Thymus (tissue), 11 donors: Measurements from ENCODE around the gene HK1. TPM values are rescaled to one million over a fixed set of nuclear protein-coding genes. Genes with fewer than 3 reads are reported as not detected.

ENCODE experiments used
- DNase-seq, 9 donors: peaks; one replicate each; pipeline ENCODE4 v3.0.0-alpha.2; 2013; ENCODE audit warnings: low spot score in 9 of 9, low read depth in 6 of 9, missing footprints in 1 of 9
- H3K27ac ChIP-seq, 2 donors: one replicate each; pipeline ENCODE4 v1.5.1; 2013; ENCODE audit warnings: control low read depth in 1 of 2, low read depth in 1 of 2, low read length in 1 of 2, mild to moderate bottlenecking in 1 of 2, moderate library complexity in 1 of 2
- H3K27me3 ChIP-seq, 2 donors: one replicate each; pipeline ENCODE4 v1.5.1; 2013; ENCODE audit warnings: low read length in 1 of 2; ENCODE audit not compliant: control insufficient read depth in 2 of 2, insufficient read depth in 1 of 2
- H3K36me3 ChIP-seq, 2 donors: one replicate each; pipeline ENCODE4 v1.5.1; 2013; ENCODE audit warnings: low read length in 1 of 2, mild to moderate bottlenecking in 1 of 2, moderate library complexity in 1 of 2; ENCODE audit not compliant: control insufficient read depth in 2 of 2, insufficient read depth in 2 of 2
- H3K4me1 ChIP-seq, 2 donors: one replicate each; pipeline ENCODE4 v1.5.1; 2013; ENCODE audit warnings: low read length in 2 of 2; ENCODE audit not compliant: control insufficient read depth in 2 of 2, insufficient read depth in 2 of 2
- H3K4me3 ChIP-seq, 2 donors: one replicate each; pipeline ENCODE4 v1.5.1; 2013; ENCODE audit warnings: low read length in 2 of 2, control low read depth in 1 of 2, mild to moderate bottlenecking in 1 of 2
- H3K9me3 ChIP-seq, 2 donors: one replicate each; pipeline ENCODE4 v1.5.1; 2013; ENCODE audit warnings: low read length in 1 of 2, mild to moderate bottlenecking in 1 of 2; ENCODE audit not compliant: control insufficient read depth in 2 of 2, insufficient read depth in 1 of 2
- WGBS: extraction: QIAGEN DNeasy Blood & Tissue Kit; methylation state at CpG from one replicate; pipeline ENCODE4 v1.1.7; 2013; 5-methylcytosine and 5-hydroxymethylcytosine counted together
- polyA plus RNA-seq: library from polyadenylated mRNA; stranded (reverse); fragments of 200-250 nt; gene quantifications from one replicate; pipeline ENCODE4 v1.2.3, GENCODE V29; 2013
- total RNA-seq: library from RNA; stranded (reverse); fragments of 120-200 nt; gene quantifications from one replicate; pipeline ENCODE4 v1.2.4, GENCODE V29; 2013
- donor health status: healthy.

Gene HK1
- total and polyA plus RNA-seq, 2 donors: 33.7 to 52.6 TPM

GRCh38 chr10:69385454-69386350 lies 107.4 kb downstream of the HK1 start:
- DNase-seq: no peak

GRCh38 chr10:69387500-69387899 lies 109.2 kb downstream of the HK1 start:
- Histone ChIP-seq H3K4me1 (peaks cover 4 to 27% of the 10 kb centered on the region in 2 donors), H3K27me3 (no peaks in the 10 kb centered on the region), H3K4me3 (no peak overlapping the region), H3K9me3 (no peaks in the 10 kb centered on the region), H3K36me3 (peaks cover 77 to 91% of the 10 kb centered on the region in 2 donors), H3K27ac (no peak overlapping the region)
- DNase-seq: no peak
- WGBS: 96% methylated on average over 3 of the region's 3 CpGs

More at GRCh38 chr10:69385454-69386350, 107.4 kb downstream of the HK1 start:
- Histone ChIP-seq H3K9me3 (no peaks in the 10 kb centered on the region), H3K36me3 (peaks cover 75 to 88% of the 10 kb centered on the region in 2 donors), H3K4me1 (peaks cover 0 to 20% of the 10 kb centered on the region in 2 donors), H3K27ac (no peak overlapping the region), H3K4me3 (no peak overlapping the region), H3K27me3 (no peaks in the 10 kb centered on the region)
- 97% methylated on average over 11 of the region's 11 CpGs for WGBS

- peaks cover 71 to 91% of the 10 kb centered on the region in 2 donors for H3K36me3 ChIP-seq
- no peak overlapping the region for H3K27ac ChIP-seq
- no peaks in the 10 kb centered on the region for H3K27me3 ChIP-seq
- WGBS: 99% methylated on average over 2 of the region's 2 CpGs
- no peak overlapping the region for H3K4me3 ChIP-seq
- DNase-seq: no peak
- no peaks in the 10 kb centered on the region for H3K9me3 ChIP-seq
- peaks cover 4 to 28% of the 10 kb centered on the region in 2 donors for H3K4me1 ChIP-seq
These were observed 110.2 kb downstream of the HK1 start for GRCh38 chr10:69388488-69388887.

GRCh38 chr10:69389827-69390490 lies 111.7 kb downstream of the HK1 start:
- Histone ChIP-seq H3K4me3 (no peak overlapping the region), H3K36me3 (peaks cover 69 to 90% of the 10 kb centered on the region in 2 donors), H3K9me3 (no peaks in the 10 kb centered on the region), H3K4me1 (peaks cover 4 to 24% of the 10 kb centered on the region in 2 donors), H3K27ac (peak overlapping the region in 1 of 2 donors; percentile 66), H3K27me3 (no peaks in the 10 kb centered on the region)
- DNase-seq: peak in 3 of 9 donors; percentile 36 to 59 (median 42)
- WGBS: 78% methylated on average over 8 of the region's 8 CpGs

GRCh38 chr10:69391158-69391557 lies 112.9 kb downstream of the HK1 start:
- peaks cover 4 to 24% of the 10 kb centered on the region in 2 donors for H3K4me1 ChIP-seq
- WGBS: 96% methylated on average over 6 of the region's 6 CpGs
- no peaks in the 10 kb centered on the region for H3K9me3 ChIP-seq
- no peak overlapping the region for H3K27ac ChIP-seq
- H3K27me3 ChIP-seq: no peaks in the 10 kb centered on the region
- peaks cover 63 to 85% of the 10 kb centered on the region in 2 donors for H3K36me3 ChIP-seq
- no peak overlapping the region for H3K4me3 ChIP-seq
- DNase-seq: no peak

GRCh38 chr10:69392481-69393000 lies 114.2 kb downstream of the HK1 start:
- peaks cover 62 to 83% of the 10 kb centered on the region in 2 donors for H3K36me3 ChIP-seq
- H3K27ac ChIP-seq: peak overlapping the region in 1 of 2 donors; percentile 37
- peaks cover 4 to 24% of the 10 kb centered on the region in 2 donors for H3K4me1 ChIP-seq
- H3K9me3 ChIP-seq: no peaks in the 10 kb centered on the region
- 17% methylated on average over 7 of the region's 7 CpGs for WGBS
- H3K4me3 ChIP-seq: no peak overlapping the region
- H3K27me3 ChIP-seq: no peaks in the 10 kb centered on the region
- peak; percentile 71 to 93 (median 87) for DNase-seq

- H3K27me3 ChIP-seq: no peaks in the 10 kb centered on the region
- H3K4me3 ChIP-seq: no peak overlapping the region
- no peak for DNase-seq
- H3K36me3 ChIP-seq: peaks cover 62 to 83% of the 10 kb centered on the region in 2 donors
- H3K4me1 ChIP-seq: peaks cover 4 to 24% of the 10 kb centered on the region in 2 donors
- no peak overlapping the region for H3K27ac ChIP-seq
- no peaks in the 10 kb centered on the region for H3K9me3 ChIP-seq
- 98% methylated on average over 1 of the region's 1 CpG for WGBS
These were observed 115.7 kb downstream of the HK1 start for GRCh38 chr10:69394020-69394419.

- Histone ChIP-seq H3K36me3 (peaks cover 67 to 81% of the 10 kb centered on the region in 2 donors), H3K27ac (no peak overlapping the region), H3K4me3 (no peak overlapping the region), H3K4me1 (no peaks in the 10 kb centered on the region), H3K9me3 (no peaks in the 10 kb centered on the region), H3K27me3 (no peaks in the 10 kb centered on the region)
- 97% methylated on average over 1 of the region's 1 CpG for WGBS
- DNase-seq: no peak
These were observed 119.7 kb downstream of the HK1 start for GRCh38 chr10:69397972-69398371.

- Histone ChIP-seq H3K36me3 (peaks cover 64 to 77% of the 10 kb centered on the region in 2 donors), H3K27ac (peak overlapping the region in 1 of 2 donors; percentile 18), H3K9me3 (no peaks in the 10 kb centered on the region), H3K27me3 (no peaks in the 10 kb centered on the region), H3K4me3 (no peak overlapping the region), H3K4me1 (no peaks in the 10 kb centered on the region)
- no peak for DNase-seq
- 97% methylated on average over 16 of the region's 16 CpGs for WGBS
These were observed 120.2 kb downstream of the HK1 start for GRCh38 chr10:69398466-69398865.
